ENCODE data around the gene MYCBP. TPM values are rescaled to one million over a fixed set of nuclear protein-coding genes. Genes with fewer than 3 reads are reported as not detected.

The MYCBP gene, protein sequence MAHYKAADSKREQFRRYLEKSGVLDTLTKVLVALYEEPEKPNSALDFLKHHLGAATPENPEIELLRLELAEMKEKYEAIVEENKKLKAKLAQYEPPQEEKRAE
- total RNA-seq: 10 to 100 TPM; 11.8 to 25.9 (median 14.8) TPM

- Histone ChIP-seq H3K4me3 (peak within 1 kb of the TSS; percentile 81 to 95 (median 84)), H3K27me3 (no peaks in the 10 kb centered on the region), H3K9me3 (no peaks in the 10 kb centered on the region), H3K36me3 (no peaks in the 10 kb centered on the region), H3K4me1 (peaks cover 0 to 16% (median 8%) of the 10 kb centered on the region in 4 donors), H3K27ac (peak within 1 kb of the TSS; percentile 56 to 83 (median 64))
- peak; percentile 92 to 98 (median 97) for DNase-seq
- peak; percentile 26 to 50 for TF ChIP-seq POLR2A (IDR thresholded peaks at IDR 0.05)
- TF ChIP-seq, protein P1, sequence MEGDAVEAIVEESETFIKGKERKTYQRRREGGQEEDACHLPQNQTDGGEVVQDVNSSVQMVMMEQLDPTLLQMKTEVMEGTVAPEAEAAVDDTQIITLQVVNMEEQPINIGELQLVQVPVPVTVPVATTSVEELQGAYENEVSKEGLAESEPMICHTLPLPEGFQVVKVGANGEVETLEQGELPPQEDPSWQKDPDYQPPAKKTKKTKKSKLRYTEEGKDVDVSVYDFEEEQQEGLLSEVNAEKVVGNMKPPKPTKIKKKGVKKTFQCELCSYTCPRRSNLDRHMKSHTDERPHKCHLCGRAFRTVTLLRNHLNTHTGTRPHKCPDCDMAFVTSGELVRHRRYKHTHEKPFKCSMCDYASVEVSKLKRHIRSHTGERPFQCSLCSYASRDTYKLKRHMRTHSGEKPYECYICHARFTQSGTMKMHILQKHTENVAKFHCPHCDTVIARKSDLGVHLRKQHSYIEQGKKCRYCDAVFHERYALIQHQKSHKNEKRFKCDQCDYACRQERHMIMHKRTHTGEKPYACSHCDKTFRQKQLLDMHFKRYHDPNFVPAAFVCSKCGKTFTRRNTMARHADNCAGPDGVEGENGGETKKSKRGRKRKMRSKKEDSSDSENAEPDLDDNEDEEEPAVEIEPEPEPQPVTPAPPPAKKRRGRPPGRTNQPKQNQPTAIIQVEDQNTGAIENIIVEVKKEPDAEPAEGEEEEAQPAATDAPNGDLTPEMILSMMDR (IDR thresholded peaks at IDR 0.05): peak in 4 of 6 experiments; percentile 14 to 49 (median 35)
Observed at GRCh38 chr1:38873027-38873969, at the start of gene MYCBP. TSS of gene MYCBP (minus strand) at chr1:38873348. CDS start at chr1:38873305, 43 bp downstream.

DNA sequence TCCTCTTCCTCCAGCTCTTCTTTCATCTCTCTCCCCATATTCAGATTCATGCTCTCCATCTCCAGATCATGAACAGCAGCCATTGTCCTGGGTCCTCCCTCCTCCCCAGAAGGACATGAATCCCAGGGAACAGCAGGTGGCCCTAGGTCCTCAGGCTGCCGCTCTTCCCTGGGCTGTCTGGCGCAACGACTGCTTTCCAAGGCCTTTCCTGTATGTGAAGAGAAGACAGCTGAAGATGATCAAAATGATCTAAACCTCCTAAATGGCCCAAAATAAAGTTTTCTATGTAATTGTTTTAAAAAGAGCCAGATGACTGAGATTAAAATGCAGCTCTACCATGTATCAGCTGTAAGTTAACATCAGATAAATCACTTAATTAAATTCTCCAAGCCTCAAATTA is 46.0 kb upstream of the MYCBP start:
- no peaks in the 10 kb centered on the region for H3K4me1 ChIP-seq
- no peak overlapping the region for H3K4me3 ChIP-seq
- no peak overlapping the region for H3K27ac ChIP-seq
- no peak for DNase-seq
- H3K27me3 ChIP-seq: no peaks in the 10 kb centered on the region
- no peaks in the 10 kb centered on the region for H3K9me3 ChIP-seq
- no peaks in the 10 kb centered on the region for H3K36me3 ChIP-seq
- TF ChIP-seq, protein P1 (IDR thresholded peaks at IDR 0.05): no peak
- no peak for TF ChIP-seq POLR2A (IDR thresholded peaks at IDR 0.05)

GRCh38 chr1:38918568-38918967 is 45.4 kb upstream of the MYCBP start:
- no peak overlapping the region for H3K4me3 ChIP-seq
- no peaks in the 10 kb centered on the region for H3K27me3 ChIP-seq
- no peak for DNase-seq
- H3K36me3 ChIP-seq: no peaks in the 10 kb centered on the region
- H3K9me3 ChIP-seq: no peaks in the 10 kb centered on the region
- H3K27ac ChIP-seq: no peak overlapping the region
- TF ChIP-seq, protein P1 (IDR thresholded peaks at IDR 0.05): no peak
- TF ChIP-seq POLR2A (IDR thresholded peaks at IDR 0.05): no peak
- H3K4me1 ChIP-seq: no peaks in the 10 kb centered on the region

DNA sequence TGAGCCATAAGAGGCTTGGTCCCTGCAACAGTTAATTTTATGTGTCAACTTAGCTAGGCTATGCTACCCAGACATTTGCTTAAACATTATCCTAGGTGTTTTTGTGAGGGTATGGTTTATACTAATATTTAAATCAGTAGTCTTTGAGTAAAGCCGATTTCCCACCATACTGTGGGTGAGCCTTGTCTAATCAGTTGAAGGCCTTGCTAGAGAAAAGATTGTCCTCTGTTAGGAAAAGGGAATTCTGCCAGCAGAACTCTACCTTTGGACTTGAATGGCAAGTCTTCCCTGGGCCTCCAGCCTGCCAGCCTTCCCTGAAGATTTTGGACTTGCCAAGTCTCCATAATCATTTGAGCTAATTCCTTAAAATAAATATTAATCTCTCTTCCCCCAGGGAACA is 44.6 kb upstream of the MYCBP start:
- Histone ChIP-seq H3K36me3 (no peaks in the 10 kb centered on the region), H3K4me3 (no peak overlapping the region), H3K9me3 (no peaks in the 10 kb centered on the region), H3K4me1 (no peaks in the 10 kb centered on the region), H3K27ac (no peak overlapping the region), H3K27me3 (no peaks in the 10 kb centered on the region)
- TF ChIP-seq, protein P1 (IDR thresholded peaks at IDR 0.05): no peak
- no peak for TF ChIP-seq POLR2A (IDR thresholded peaks at IDR 0.05)
- no peak for DNase-seq

- no peak overlapping the region for H3K4me3 ChIP-seq
- no peaks in the 10 kb centered on the region for H3K27me3 ChIP-seq
- no peak overlapping the region for H3K27ac ChIP-seq
- H3K36me3 ChIP-seq: no peaks in the 10 kb centered on the region
- no peak for DNase-seq
- H3K9me3 ChIP-seq: no peaks in the 10 kb centered on the region
- TF ChIP-seq, protein P1 (IDR thresholded peaks at IDR 0.05): no peak
- no peak for TF ChIP-seq POLR2A (IDR thresholded peaks at IDR 0.05)
- no peaks in the 10 kb centered on the region for H3K4me1 ChIP-seq
Observed at GRCh38 chr1:38917337-38917736, 44.2 kb upstream of the MYCBP start.

Measured in Peyer's patch (tissue), 4 donors.